Measurements from ENCODE around the gene ARCN1.

ARCN1 gene

GRCh38 chr11:118572061-118572980, at the start of gene ARCN1:
ARCN1 (plus strand) TSS chr11:118572409; CDS start chr11:118572548, 139 bp downstream.
- H3K27me3 ChIP-seq (ENCODE audit: control insufficient read depth, insufficient read depth, low read length): no peaks in the 10 kb centered on the region
- peak within 1 kb of the TSS; percentile 96 for H3K27ac ChIP-seq (ENCODE audit: low read depth, low read length)
- peaks cover 20% of the 10 kb centered on the region for H3K4me1 ChIP-seq (ENCODE audit: control insufficient read depth, insufficient read depth, low read length)
- H3K4me3 ChIP-seq (ENCODE audit: low read length): peak within 1 kb of the TSS; percentile 85
- peak within 1 kb of the TSS; percentile 89 for H3K9ac ChIP-seq (ENCODE audit: low read length)
- H3K36me3 ChIP-seq (ENCODE audit: control insufficient read depth, insufficient read depth, low read length): no peaks in the 10 kb centered on the region

- Histone ChIP-seq H3K27me3 (ENCODE audit: control insufficient read depth, insufficient read depth, low read length) (no peaks in the 10 kb centered on the region), H3K4me3 (ENCODE audit: low read length) (no peak overlapping the region), H3K4me1 (ENCODE audit: control insufficient read depth, insufficient read depth, low read length) (no peaks in the 10 kb centered on the region), H3K27ac (ENCODE audit: low read depth, low read length) (no peak overlapping the region), H3K9ac (ENCODE audit: low read length) (no peak overlapping the region), H3K36me3 (ENCODE audit: control insufficient read depth, insufficient read depth, low read length) (peaks cover 32% of the 10 kb centered on the region)
Observed at GRCh38 chr11:118522571-118523072, 49.6 kb upstream of the ARCN1 start.

GRCh38 chr11:118524356-118524755, 47.9 kb upstream of the ARCN1 start:
- H3K27ac ChIP-seq (ENCODE audit: low read depth, low read length): no peak overlapping the region
- peaks cover 32% of the 10 kb centered on the region for H3K36me3 ChIP-seq (ENCODE audit: control insufficient read depth, insufficient read depth, low read length)
- no peaks in the 10 kb centered on the region for H3K27me3 ChIP-seq (ENCODE audit: control insufficient read depth, insufficient read depth, low read length)
- no peaks in the 10 kb centered on the region for H3K4me1 ChIP-seq (ENCODE audit: control insufficient read depth, insufficient read depth, low read length)
- H3K4me3 ChIP-seq (ENCODE audit: low read length): no peak overlapping the region
- H3K9ac ChIP-seq (ENCODE audit: low read length): no peak overlapping the region

GRCh38 chr11:118524757-118525470, 47.3 kb upstream of the ARCN1 start:
- H3K27ac ChIP-seq (ENCODE audit: low read depth, low read length): no peak overlapping the region
- peaks cover 26% of the 10 kb centered on the region for H3K36me3 ChIP-seq (ENCODE audit: control insufficient read depth, insufficient read depth, low read length)

GRCh38 chr11:118526688-118527087, 45.5 kb upstream of the ARCN1 start:
- Histone ChIP-seq H3K4me3 (ENCODE audit: low read length) (no peak overlapping the region), H3K27ac (ENCODE audit: low read depth, low read length) (no peak overlapping the region), H3K27me3 (ENCODE audit: control insufficient read depth, insufficient read depth, low read length) (no peaks in the 10 kb centered on the region), H3K36me3 (ENCODE audit: control insufficient read depth, insufficient read depth, low read length) (peaks cover 15% of the 10 kb centered on the region), H3K9ac (ENCODE audit: low read length) (no peak overlapping the region), H3K4me1 (ENCODE audit: control insufficient read depth, insufficient read depth, low read length) (peaks cover 8% of the 10 kb centered on the region)

More at GRCh38 chr11:118524757-118525470, 47.3 kb upstream of the ARCN1 start:
- H3K4me3 ChIP-seq (ENCODE audit: low read length): no peak overlapping the region
- peaks cover 5% of the 10 kb centered on the region for H3K4me1 ChIP-seq (ENCODE audit: control insufficient read depth, insufficient read depth, low read length)
- H3K9ac ChIP-seq (ENCODE audit: low read length): no peak overlapping the region
- no peaks in the 10 kb centered on the region for H3K27me3 ChIP-seq (ENCODE audit: control insufficient read depth, insufficient read depth, low read length)

DNA sequence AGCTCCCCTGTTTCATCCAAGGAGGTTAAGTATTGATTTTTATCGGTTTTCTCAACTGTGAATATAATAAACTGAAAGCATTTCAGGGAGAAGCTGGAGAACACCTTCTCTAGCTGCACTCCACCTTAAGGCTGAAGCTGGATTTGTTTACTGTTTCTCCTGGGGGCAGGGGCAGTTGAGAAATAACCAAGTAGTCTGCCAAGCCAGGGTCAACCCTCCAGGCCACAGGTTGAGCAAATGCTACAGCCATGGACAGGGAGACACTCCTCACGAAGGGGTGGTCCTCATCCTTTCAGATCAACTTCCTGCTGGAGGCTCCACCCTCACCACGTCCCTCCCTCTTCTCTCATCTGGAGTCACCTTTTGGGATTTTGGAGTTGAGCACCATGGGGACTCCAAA, 45.1 kb upstream of the ARCN1 start, which contains the start of gene TTC36:
TSS of gene TTC36 (plus strand) at position 366 of the 400 bp plus-strand sequence. CDS start at position 387, 21 bp downstream.
- H3K27ac ChIP-seq (ENCODE audit: low read depth, low read length): no peak within 1 kb of the TSS
- peaks cover 8% of the 10 kb centered on the region for H3K4me1 ChIP-seq (ENCODE audit: control insufficient read depth, insufficient read depth, low read length)
- peaks cover 11% of the 10 kb centered on the region for H3K36me3 ChIP-seq (ENCODE audit: control insufficient read depth, insufficient read depth, low read length)
- no peaks in the 10 kb centered on the region for H3K27me3 ChIP-seq (ENCODE audit: control insufficient read depth, insufficient read depth, low read length)
- H3K9ac ChIP-seq (ENCODE audit: low read length): no peak within 1 kb of the TSS
- H3K4me3 ChIP-seq (ENCODE audit: low read length): no peak within 1 kb of the TSS

- H3K4me3 ChIP-seq (ENCODE audit: low read length): no peak overlapping the region
- H3K36me3 ChIP-seq (ENCODE audit: control insufficient read depth, insufficient read depth, low read length): peaks cover 4% of the 10 kb centered on the region
- no peaks in the 10 kb centered on the region for H3K27me3 ChIP-seq (ENCODE audit: control insufficient read depth, insufficient read depth, low read length)
- H3K4me1 ChIP-seq (ENCODE audit: control insufficient read depth, insufficient read depth, low read length): peaks cover 8% of the 10 kb centered on the region
- H3K27ac ChIP-seq (ENCODE audit: low read depth, low read length): no peak overlapping the region
- H3K9ac ChIP-seq (ENCODE audit: low read length): no peak overlapping the region
Observed at GRCh38 chr11:118528511-118528910, 43.7 kb upstream of the ARCN1 start.

- Histone ChIP-seq H3K27ac (ENCODE audit: low read depth, low read length) (no peak overlapping the region), H3K36me3 (ENCODE audit: control insufficient read depth, insufficient read depth, low read length) (no peaks in the 10 kb centered on the region), H3K27me3 (ENCODE audit: control insufficient read depth, insufficient read depth, low read length) (no peaks in the 10 kb centered on the region), H3K9ac (ENCODE audit: low read length) (no peak overlapping the region), H3K4me1 (ENCODE audit: control insufficient read depth, insufficient read depth, low read length) (peaks cover 8% of the 10 kb centered on the region), H3K4me3 (ENCODE audit: low read length) (peak overlapping the region; percentile 70)
Observed at GRCh38 chr11:118529584-118530175, 42.5 kb upstream of the ARCN1 start.

- H3K9ac ChIP-seq (ENCODE audit: low read length): no peak overlapping the region
- no peaks in the 10 kb centered on the region for H3K27me3 ChIP-seq (ENCODE audit: control insufficient read depth, insufficient read depth, low read length)
- peaks cover 8% of the 10 kb centered on the region for H3K4me1 ChIP-seq (ENCODE audit: control insufficient read depth, insufficient read depth, low read length)
- no peaks in the 10 kb centered on the region for H3K36me3 ChIP-seq (ENCODE audit: control insufficient read depth, insufficient read depth, low read length)
- peak overlapping the region; percentile 70 for H3K4me3 ChIP-seq (ENCODE audit: low read length)
- H3K27ac ChIP-seq (ENCODE audit: low read depth, low read length): peak overlapping the region; percentile 64
Observed at GRCh38 chr11:118530180-118530682, 42.0 kb upstream of the ARCN1 start.

GRCh38 chr11:118530683-118531596, 41.3 kb upstream of the ARCN1 start, which contains the start of gene TMEM25:
TMEM25 (plus strand) TSS chr11:118531192; CDS start chr11:118531802, 610 bp downstream.
- H3K4me3 ChIP-seq (ENCODE audit: low read length): peak within 1 kb of the TSS; percentile 70
- H3K9ac ChIP-seq (ENCODE audit: low read length): peak within 1 kb of the TSS; percentile 46
- H3K27me3 ChIP-seq (ENCODE audit: control insufficient read depth, insufficient read depth, low read length): no peaks in the 10 kb centered on the region
- peak within 1 kb of the TSS; percentile 64 for H3K27ac ChIP-seq (ENCODE audit: low read depth, low read length)
- H3K4me1 ChIP-seq (ENCODE audit: control insufficient read depth, insufficient read depth, low read length): peaks cover 8% of the 10 kb centered on the region
- no peaks in the 10 kb centered on the region for H3K36me3 ChIP-seq (ENCODE audit: control insufficient read depth, insufficient read depth, low read length)

- Histone ChIP-seq H3K36me3 (ENCODE audit: control insufficient read depth, insufficient read depth, low read length) (no peaks in the 10 kb centered on the region), H3K27ac (ENCODE audit: low read depth, low read length) (no peak overlapping the region), H3K27me3 (ENCODE audit: control insufficient read depth, insufficient read depth, low read length) (no peaks in the 10 kb centered on the region), H3K4me3 (ENCODE audit: low read length) (peak overlapping the region; percentile 70), H3K4me1 (ENCODE audit: control insufficient read depth, insufficient read depth, low read length) (peaks cover 8% of the 10 kb centered on the region), H3K9ac (ENCODE audit: low read length) (peak overlapping the region; percentile 46)
Observed at GRCh38 chr11:118531597-118532084, 40.6 kb upstream of the ARCN1 start.
